Stimulated activated CD8-positive, alpha-beta memory T cell treated with anti-CD3 and anti-CD28 coated beads, Interleukin-4, amount 100 ng/mL, for 24 hours (primary cell): ENCODE data around the gene IGSF11.
"Not testable (repeated sequence)": the region's sequence is repeated elsewhere in the genome, so short reads cannot be mapped to it uniquely, and the experiment has no call there.

Source experiments
- DNase-seq: peaks from one replicate; pipeline ENCODE4 v3.0.0-alpha.2; 2020; ENCODE audit warnings: low read depth

IGSF11 gene

DNA sequence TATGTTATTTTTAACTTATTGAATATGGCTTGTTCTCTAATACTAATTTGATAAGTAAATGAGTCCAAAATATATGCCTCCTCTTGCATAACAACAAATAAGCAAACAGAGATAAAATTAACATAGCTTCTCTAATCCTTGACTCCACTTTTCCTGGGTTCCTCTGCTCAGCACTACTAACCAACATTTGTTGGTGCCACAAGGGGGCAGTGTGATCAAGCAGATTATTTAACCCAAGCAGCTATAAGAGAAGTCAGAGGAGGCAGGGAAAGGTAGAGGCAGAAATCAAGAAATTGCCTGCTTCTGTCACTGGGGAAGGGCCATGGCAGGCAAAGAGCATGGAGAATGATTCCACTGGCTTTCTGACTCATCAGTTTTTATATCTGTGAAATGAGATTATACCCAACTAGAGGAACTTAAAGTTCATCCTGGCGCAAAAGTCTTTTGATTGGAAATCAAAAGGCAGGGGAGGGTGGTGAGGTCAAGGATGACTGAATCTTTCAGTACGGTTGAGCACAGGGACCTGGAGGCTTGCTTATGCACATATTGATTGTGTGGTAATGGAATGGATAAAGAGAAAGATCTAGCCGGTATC, 152.2 kb downstream of the IGSF11 start:
- peak; percentile 43 for DNase-seq

DNA sequence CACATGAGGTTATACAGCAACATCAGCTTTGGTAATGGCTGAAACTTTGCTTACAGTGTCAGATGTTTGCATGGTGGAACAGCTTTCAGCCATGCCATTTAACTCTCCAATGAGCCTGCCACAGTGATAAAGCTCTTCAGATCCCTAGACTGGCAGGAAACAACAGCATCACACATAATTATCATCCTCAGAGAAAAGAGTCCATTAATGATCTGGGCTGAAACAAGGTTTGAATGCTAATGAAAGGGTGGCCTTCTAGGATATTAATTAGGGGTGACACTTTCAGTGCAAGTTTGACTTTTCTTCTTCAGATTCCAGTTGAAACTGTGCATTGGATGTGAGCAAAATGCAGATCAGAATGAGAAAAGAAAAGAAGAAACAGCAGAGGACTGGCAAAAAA, 166.6 kb downstream of the IGSF11 start:
- DNase-seq = no peak

DNA sequence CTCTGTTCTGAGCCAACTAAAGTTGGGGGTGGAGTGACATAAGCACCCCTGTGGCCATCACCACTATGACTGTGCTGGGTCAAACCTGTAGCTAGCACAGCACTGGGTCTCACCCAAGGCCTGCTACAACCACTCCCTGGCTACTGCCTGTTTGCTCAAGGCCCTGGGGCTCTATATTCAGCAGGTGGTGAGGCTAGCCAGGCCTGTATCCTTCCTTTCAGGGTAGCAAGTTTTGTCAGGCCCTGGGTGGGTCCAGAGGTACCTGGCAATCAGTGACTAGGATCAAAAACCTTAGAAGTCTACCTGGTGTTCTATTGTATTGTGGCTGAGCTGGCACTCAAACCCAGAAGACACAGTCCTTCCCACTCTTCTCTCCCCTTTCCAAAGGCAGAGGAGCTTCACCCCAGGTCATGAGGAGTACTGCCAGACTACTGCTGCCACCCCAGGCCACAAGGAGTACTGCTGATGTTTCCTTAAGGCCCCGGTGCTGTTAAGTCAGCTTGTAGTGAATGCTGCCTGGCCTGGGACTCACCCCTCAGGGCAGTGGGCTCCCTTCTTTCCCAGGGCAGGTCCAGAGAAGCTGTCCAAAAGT, 170.8 kb downstream of the IGSF11 start:
- no peak for DNase-seq

DNA sequence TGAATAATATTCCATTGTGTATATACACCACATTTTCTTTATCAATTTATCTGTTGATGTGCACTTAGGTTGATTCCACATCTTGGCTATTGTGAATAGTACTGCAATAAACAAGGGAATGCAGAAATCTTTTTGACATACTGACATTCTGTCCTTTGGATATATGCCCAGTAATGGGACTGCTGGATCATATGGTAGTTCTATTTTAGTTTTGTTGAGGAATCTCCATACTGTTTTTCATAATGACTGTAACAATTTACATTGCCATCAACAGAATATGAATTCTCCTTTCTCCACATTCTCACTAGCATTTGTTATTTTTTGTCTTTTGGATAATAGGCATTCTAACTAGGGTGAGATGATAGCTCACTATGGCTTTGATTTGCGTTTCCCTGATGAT, 174.7 kb downstream of the IGSF11 start:
- DNase-seq = no peak

DNA sequence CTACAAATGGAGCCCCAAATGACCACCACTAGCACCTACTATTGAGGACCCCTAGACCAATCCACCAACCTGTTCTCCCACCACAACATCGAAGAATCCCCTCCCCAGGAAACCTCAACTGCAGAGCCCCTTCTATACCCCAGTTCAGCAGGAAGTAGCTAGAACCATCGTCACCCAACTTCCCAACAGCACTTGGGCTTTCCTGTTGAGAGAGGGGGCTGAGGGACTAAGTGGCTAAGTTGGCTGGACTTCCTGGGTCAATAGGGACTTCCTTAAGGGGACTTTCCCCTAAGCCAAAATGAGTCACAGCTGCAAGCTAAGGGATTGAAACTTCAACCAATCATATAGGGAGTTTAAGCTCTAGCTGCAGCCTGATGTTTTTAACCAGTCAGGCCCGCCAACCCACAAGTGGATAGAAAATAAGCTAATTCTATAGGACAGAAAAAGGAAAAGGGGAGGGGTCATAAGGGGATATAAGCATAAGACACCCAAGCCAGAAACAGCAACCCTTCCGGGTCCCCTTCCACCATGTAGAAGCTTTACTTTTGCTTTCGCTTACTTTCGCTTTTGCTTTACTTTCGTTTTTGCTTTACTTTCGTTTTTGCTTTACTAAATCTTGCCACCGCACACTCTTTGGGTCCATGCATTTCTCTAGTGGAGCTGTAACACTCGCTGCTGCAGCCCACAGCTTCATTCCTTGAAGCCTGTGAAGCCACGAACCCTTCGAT, 183.0 kb downstream of the IGSF11 start:
- DNase-seq = not testable (repeated sequence)

DNA sequence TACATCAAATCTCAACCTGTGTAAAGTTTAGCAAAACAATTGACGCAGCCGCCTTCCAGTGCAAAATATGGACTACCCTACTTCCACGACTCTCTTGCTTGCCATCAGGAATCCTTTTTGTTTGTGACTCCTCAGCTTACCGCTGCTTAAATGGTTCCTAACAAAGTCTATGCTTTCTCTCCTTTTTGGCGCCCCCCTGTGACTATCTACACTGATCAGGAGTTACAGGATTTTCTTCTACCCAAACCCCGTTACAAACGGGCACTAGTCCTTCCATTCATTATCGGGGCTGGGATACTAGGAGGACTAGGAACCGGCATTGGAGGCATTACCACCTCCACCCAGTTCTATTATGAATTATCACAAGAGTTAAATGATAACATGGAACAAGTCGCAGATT, 184.0 kb downstream of the IGSF11 start:
- no peak for DNase-seq
